Suppressor macrophage treated with lipopolysaccharide for 1 hour (primary cell): Measurements from ENCODE around the gene PDE4D.
A peak's percentile ranks its signal among the peaks of the same experiment; 100 is the strongest.
"Not testable (repeated sequence)": the region's sequence is repeated elsewhere in the genome, so short reads cannot be mapped to it uniquely, and the experiment has no call there.

Experiments used
- DNase-seq, 3 donors: peaks; one replicate each; pipeline ENCODE4 v3.0.0-alpha.2; 2020 to 2022

The PDE4D gene

DNA sequence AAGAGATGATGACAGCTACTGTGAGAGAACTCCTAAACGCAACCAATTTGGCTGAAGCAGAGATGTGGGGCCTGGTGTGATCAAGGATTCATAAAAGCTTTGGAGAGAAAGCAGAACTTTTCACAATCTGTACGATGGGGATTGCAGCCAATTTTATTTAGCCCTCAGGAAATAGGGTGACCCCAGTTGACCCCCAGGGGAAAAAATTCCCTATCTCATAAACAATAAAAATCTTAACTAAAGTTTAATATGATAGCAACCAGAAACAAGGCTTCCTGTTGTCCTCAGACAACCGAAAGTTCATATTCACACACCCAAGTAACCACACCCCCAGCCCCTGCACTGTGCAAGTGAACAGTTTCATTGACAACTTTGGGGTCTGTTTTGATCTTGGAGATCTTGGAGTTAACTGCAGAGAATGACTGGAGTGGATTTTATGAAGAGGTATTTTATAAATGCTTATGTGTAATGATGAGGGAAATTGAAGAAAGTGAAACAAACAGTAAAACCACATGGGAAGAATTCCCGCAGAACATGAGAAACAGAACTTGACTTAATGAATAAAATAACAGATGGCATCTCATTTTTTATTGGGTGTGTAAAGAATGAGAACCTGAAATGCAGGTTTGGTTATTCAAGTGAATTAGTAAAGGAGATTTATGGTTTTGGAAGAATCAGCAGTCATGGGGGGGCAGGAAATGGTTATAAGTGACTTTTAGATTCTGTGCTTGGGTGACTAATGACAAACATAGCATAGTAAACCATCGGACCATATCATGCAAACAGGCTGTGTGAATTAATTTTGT, 94.5 kb downstream of the PDE4D start:
- DNase-seq, result no peak

DNA sequence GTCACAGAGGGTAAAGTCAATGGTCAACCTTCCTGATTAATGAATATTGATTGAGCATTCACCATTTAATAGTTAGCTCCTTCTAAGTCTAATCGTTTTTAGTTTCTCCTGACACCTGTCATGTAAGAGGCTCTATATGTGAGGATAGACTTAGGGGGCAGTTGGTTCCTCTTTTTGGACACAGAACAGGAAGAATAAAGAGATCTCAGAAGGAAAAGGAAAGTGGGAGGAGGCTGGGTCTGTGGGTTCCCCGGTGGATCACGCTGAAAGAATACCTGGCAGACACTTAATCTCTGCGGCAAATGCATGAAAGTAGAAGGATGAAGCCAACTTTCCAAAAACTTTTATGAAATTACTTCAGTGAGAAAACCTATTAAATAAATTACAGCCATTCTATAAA, 98.4 kb downstream of the PDE4D start:
- DNase-seq, result no peak

DNA sequence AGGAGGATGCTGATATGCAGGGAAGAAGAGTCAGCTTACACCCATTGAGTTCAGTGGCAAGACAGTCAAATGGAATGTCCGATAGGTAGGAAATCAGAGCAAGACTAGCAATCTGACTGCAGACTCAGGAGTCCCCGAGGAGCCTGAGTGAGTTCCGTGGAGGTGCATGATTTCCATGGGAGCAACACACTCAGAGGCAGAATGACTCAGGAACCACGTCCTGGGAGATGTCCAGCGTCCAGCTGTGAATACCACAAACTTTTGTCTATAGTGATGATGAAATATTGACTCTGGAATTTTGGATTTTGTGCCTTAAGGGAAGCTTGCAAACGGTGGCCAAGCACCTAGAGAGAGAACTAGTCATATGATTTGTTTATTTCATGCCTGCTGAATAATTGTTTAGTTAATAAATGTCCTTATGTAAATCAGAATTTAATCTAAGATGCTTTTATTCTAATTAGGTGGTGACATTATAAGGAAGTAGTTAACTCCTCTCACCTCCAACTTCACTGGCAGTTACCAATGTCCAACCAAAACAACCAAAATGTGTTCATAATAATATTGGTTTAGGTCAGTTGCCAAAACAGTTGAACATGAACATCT, 100.4 kb downstream of the PDE4D start:
- no peak for DNase-seq

DNA sequence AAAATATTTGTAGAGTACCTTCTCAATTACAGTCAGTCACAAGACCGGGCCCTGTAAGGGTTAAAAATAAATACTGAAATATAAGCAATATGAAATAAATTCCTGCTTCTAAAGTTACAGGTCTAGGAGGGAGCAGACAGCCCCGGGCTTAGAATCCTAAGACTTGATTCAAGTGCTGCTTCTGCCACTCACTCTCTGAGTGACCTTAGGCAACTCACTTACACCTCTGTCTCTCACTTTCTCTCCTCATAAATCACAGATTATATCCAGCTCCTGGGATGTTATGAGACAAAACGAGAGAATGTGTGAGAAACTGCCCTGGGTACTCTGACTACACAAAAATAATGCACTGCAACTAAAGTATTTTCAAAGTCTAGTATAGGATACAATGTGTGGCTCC, 101.9 kb downstream of the PDE4D start:
- DNase-seq, result no peak

DNA sequence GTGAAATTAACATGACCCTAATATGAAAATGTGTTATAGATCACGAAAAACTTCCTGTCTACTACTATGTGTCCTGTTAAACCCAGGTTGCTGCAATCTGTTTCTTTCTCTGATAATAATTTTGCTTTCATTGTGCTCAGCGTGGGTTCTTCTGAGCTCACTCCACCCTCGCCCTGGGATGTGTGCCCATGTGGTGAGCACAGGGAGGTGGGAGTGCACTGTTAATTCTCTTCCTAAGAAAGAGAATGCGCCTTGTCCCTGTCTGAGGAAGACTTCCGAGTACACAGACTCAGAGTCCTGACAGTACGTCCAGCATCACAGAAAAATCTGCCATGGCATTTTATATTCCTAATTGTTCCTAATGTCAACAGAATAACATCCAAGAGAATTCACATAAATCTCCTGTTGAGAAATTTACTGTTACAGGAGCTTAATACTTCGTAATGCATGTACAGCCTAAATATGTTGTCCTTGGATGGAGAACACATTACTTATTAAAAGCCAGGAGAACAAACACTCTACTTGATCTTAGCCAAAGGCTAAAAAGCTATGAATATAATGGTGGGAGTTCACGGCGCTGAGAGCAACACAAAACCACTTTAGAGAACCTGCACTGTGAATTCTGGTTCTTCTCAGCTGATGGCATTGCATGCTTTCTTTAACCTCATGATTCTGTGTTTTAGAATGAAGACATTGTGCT, 102.6 kb downstream of the PDE4D start:
- no peak for DNase-seq

DNA sequence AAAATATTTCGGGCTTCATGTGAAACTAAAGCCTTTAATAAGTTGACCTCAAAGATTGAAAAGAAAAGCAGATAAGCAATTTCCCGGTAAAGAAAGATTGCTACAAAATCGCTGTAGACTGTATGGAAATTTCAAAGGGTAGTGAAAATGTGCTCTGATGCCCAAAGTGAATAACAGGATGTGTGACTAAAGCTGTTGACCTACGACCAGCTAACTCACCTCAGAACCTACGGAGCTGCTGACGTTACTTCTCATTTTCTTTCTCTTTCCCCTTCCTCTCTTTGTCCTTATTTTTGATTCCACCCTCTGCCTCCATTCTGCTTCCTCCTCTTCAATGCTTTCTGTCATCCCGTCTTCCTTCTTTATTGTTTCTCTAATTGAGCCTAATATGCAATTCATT, 103.2 kb downstream of the PDE4D start:
- peak in 2 of 3 donors; percentile 20 to 40 for DNase-seq

DNA sequence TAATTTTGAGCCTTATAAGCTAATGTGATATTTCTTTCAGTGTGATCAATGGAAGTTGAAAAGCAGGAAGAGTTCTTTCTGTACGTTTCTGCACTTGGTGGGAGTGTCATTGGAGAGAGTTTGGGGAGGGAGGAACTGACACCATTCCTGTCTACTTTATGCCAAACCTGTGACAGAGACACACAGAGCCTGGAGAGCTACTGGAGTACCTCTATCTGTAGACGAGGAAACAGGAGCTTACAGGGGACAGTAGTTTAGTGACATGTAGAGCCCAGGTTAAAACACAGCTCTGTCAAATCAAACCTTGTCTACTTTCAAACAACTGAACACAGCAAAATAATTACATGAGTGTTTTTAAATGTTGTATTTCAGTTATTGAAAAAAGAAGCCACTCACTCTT, 103.6 kb downstream of the PDE4D start:
- no peak for DNase-seq

DNA sequence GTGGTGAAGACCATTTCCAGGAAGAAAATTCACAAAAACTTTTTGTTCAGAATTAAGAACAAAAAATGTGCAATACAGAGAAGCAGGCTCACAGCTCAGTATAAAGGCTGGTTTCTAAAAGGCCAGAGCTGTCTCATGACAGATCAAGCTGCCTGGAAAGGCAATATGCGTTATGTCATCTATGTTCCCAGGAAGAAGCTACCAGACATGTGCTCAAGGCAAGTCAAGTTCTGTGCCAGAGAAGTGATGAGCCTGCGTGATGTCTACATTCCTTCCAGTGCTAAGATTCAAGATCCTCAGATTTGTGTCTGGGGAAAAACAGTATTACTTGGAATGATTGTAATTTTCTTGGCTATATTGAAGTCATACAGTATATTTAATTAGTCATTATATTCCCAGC, 104.3 kb downstream of the PDE4D start:
- no peak for DNase-seq

DNA sequence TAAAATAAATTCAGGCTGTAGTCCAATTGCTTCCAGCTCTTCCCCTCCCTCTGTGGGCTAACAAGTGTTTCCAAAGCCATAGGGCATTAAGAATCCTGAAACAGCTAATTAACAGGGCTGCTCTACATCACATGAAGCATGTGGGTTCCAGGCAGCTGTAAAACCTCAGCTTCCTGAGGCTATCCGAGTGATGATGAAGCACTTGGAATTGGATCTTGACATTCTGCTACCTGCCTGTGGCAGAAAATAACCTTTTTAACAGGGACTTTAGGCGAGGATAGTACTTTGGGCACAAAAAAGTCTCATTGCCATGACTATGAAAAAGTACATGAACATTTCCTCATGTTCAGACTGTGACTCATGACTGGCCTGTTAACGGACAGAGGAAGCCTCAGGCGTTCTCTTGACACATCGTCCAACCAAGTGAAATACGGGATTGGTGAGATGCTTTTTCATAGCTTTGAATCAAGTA, 107.2 kb downstream of the PDE4D start:
- DNase-seq, result peak; percentile 51 to 67 (median 59)

DNA sequence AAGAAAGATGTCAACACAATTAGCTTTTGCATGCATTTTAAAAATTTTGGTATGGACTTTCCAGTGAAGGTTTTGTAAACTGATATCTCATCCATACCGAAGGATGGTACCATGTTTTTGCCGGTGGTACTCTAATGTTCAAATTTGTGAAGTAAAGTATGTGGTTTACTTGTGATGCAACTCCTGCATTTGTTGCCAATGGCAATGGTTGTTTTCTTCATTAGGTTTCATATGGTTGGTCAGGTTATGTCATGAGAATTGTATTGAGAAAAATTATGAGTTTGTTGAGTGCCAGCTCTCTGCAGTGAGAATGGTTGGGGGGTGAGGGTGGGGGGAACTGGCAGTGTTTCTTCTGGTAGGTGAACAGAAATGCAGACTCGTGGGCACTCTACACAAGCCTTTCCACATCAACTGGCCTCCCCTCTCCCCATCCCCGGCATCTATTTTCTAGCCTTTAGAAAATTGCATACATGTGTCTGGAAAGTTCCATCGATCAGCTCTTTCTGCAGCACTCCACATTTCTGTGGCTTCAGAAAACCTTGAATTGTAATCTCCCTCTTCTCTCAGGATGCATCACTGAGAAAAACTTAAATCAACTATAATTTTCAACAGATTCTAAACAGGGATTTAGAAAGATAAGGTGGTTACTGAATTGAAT, 107.7 kb downstream of the PDE4D start:
- no peak for DNase-seq

DNA sequence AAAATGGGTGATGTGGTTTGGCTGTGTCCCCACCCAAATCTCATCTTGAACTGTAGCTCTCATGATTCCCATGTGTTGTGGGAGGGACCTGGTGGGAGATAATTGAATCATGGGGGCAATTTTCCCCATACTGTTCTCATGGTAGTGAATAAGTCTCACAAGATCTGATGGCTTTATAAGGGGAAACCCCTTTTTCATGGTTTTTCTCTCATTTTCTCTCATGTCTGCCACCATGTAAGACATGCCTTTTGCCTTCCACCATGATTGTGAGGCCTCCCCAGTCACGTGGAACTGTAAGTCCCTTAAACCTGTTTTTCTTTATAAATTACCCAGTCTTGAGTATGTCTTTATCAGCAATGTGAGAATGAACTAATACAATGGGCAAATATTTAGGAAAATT, 108.8 kb downstream of the PDE4D start:
- DNase-seq, result not testable (repeated sequence)

DNA sequence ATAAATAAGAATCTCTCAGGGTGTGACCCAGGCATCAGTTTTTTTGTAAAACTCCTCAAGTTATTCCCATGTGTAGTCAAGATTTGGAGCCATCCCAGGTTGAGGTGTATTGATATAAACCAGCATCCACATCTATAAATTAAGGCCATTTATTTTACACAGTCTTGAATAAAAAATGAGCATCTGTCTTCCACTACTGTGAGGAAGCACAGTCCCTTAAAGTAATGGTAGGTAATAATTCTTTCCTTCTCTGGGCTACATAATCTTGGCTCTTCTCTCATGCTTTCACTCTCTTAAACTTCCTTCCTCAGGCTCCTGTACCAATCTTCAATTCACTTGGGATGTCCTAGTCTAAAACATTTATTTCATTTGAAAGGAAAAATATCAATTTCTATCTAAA, 110.3 kb downstream of the PDE4D start:
- DNase-seq, result no peak

DNA sequence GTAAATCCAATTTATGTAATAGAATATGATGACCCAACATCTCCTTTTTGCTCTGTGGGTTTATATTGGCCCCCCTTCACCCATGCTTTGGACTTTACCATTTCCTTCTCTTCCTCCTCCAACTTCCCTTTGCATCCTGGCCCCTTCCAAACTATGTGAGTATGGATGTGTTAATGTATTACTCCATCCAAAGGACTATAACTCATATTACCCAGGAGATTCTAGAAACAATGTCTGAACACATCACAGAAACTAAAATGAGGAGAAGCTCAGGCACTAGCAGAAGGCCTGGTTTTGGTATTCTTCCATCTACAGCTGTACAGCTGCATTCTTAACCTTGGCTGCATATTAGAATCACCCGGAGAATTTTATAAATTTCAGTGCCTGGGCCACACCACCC, 110.7 kb downstream of the PDE4D start:
- DNase-seq, result peak; percentile 13 to 24 (median 20)

DNA sequence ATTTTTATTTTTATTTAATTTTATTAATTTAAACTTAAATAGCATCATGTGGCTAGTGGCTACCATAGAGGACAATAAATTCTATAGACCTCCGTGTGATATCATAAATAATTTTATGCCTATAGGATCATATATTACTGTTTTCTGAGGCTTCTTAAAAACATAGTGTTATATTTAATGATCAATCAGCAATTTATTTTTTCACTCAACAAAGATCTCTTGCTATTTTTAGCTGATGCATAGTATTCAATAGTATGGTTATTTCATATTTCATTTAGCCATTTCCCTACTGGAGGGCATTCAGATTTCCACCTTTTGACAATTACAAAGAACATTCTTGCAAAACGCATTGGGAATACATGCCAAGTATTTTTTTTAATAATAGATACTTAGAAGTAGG, 114.1 kb downstream of the PDE4D start:
- no peak for DNase-seq

DNA sequence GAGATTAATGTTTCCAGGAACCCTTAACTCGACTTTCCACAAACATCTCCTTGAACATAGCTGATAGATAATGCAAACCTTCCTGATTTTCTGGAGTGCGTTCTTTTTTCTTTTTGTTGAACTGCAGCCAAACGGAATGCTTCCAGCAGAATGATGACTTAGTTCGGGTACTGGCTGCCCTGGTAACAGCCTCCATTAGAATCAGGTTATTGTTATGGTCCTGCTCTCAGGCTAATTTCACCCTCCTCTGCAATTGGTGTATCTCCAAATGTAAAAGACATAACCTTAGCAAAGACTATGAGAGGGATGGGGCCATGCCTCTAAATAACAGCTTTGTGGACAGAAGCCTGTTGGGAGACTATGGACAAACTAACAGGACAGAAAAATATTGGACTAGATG, 116.5 kb downstream of the PDE4D start:
- no peak for DNase-seq

DNA sequence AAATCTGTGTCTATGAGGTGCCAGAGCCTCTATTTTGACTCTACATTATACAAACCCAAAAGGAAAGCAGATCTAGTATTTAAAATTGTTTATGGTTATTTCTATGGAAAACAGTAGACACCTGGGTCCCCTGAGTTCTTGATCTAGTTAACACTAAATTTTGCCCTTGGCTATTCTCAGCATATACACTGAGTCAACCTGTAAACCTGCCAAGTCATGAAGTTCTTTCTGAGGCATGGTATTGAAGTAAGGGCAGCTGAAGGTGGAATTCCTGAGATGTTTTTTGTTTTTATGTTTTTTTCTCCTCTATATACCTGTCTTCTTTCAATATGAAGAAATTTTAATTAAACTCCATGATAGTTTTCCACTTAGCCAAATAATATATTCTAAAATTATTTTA, 120.2 kb downstream of the PDE4D start:
- DNase-seq, result no peak

DNA sequence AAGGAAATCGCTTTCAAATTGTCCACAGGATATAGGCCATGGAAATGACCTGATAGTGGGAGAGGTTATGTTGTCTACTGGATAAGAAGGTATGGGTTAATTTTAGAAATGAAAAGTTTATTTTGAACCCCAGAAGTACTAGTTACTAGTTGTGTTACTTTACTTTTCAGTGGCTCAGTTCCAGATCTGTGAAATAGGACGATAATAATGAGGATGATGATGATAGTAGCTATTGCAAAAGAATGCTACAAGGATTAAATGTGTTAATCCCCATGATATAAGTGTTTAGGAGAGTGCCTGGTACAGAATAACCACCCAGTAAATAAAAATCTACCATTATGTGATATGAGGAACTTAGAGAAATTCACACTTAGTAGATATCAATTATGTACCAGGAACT, 120.8 kb downstream of the PDE4D start:
- no peak for DNase-seq

DNA sequence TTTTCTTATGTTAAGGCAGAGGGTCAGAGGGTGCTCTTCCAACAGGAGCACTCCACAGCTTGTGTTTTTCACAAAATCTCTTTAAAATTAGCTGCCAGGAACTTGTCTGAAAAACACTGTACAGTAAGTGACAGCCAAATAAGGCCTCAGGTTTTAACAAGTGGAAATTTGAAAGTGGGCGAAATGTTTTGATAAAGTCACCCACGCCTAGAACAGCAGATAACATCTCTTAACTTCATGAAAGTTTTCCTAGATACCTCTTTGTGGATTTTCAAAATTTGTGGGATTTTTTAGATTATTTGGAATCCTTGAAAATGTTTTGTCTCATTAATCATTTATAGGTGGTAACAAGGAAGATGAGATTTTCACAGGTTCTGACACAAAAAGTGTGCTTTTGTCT, 121.3 kb downstream of the PDE4D start:
- DNase-seq, result no peak

DNA sequence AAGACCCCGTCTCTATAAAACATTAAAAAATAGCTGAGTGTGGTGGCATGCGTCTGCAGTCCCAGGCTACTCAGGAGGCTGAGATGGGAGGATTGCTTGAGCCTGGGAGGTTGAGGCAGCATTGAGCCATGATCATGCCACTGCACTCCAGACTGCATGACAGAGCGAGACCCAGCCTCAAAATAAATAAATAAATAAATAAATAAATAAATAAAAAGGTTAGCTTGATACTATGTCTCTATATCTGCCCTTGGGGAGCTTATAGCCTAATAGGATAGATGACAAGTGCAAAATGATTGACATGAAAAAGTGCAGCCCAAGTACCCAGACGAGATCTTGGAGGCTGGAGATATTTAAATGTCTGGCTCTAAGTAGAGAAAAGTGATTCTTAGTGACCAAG, 122.6 kb downstream of the PDE4D start:
- no peak for DNase-seq

DNA sequence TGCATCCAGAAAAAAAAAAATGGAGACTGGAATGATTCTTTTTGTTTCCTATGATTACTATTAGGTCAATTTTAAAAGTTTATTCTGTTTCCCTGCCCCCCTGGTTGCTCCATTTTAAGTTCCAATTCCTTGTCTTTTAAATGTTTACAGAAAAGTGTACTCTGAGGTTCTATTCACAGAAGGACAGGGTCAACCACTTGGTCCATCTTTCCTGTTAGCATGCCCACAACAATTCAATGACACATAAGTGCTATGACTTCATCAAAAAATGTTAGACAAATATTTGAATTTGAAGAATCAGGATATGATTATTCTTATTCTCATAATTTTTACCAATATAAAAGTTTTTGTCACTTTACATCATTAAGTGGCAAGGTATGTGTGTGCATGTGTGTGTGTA, 123.7 kb downstream of the PDE4D start:
- no peak for DNase-seq

DNA sequence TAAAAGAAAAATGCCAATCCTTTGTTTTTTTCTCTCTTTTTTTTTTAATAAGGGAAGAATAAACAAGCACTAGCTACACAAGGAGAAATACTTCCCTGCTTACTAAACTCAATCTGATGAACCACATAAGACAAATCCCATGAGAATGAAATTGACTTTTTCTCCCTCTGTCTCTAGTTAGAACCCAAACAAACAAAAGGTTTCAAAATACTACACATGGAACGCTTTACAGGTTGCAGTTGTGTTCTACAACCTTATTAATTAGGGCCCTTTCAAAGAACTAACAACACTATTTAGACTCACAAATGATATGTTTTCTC, 124.5 kb downstream of the PDE4D start:
- no peak for DNase-seq

DNA sequence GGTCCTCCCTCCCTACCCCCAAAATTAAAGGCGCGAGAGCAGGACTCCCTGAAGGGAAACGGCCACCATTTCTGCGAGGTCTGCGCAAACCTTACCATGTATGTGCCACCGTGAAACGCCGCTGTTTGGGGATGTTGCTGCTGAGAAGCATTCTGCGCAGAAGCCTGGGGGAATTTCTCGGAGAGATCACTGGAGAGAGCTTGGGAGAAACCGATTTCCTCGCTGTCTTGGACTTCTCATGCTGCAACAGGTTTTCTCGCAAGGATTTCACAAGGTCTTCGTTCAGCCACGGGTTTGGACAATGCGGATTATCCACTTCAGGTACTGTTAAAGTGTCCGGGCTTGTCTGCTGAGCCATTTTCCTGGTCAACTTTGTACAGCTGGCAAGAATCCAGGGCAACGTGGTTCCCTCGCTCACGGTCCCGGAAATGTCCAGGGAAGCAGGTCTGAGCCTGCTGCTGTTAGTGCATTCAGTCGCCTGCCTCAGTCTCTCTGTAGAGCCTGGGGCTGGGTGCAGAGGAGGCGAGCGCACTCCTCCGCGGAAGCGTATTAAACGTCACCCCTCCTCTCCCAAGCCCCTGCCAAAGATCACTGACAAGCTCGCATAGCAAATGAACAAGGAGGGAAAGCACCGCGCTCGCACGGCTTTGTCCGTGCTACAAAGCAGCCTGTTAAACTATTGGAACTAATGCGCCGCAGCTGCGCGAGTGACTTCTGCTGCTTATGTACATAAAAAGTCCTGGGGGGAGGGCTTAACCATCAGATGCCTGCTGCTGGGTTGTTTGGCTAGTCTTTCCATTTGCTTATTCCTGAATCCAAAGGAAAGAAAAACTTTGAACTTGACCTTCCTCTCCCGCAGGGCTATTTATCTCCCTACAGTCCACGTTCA, 125.1 kb downstream of the PDE4D start:
- peak; percentile 32 to 47 (median 41) for DNase-seq
